ENCODE measurements around the gene ANXA8. TPM values are rescaled to one million over a fixed set of nuclear protein-coding genes. Genes with fewer than 3 reads are reported as not detected.
"Not testable (repeated sequence)": the region's sequence is repeated elsewhere in the genome, so short reads cannot be mapped to it uniquely, and the experiment has no call there.

ANXA8 gene
- polyA plus RNA-seq, 4 donors: 0.07 to 3.4 (median 0.45) TPM

DNA sequence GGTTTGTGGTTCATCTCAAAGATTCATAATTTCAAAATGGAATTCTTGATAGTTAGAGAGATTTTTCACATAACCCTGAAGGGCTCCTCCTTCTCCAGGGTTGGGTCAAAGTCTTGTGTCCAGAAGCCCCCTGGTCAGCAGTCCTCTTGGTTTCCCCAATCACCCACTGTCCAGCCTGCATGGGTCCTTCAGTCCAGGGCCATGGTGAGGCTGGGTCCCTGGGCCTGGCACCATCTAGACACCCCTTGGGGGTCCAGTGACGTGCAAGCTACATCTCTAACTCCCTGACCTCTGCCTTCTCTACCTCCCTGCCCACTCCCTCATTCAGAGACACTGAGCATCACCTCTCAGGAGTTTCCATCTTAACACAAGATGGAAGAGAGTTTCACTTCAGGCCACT is 26.1 kb downstream of the ANXA8 start:
- 69 to 91% (median 89%) methylated on average over 1 of the region's 1 CpG for WGBS, 3 donors
- peaks cover 0 to 3% of the 10 kb centered on the region in 2 donors for H3K9me3 ChIP-seq (ENCODE audit: control insufficient read depth in 2 of 2, insufficient read depth in 1 of 2, low read depth in 1 of 2, low read length in 1 of 2)
- no peak for DNase-seq
- no peaks in the 10 kb centered on the region for H3K36me3 ChIP-seq (ENCODE audit: control insufficient read depth in 3 of 3, insufficient read depth in 2 of 3, low read depth in 1 of 3, low read length in 3 of 3)
- no peaks in the 10 kb centered on the region for H3K27me3 ChIP-seq (ENCODE audit: control insufficient read depth in 3 of 3, insufficient read depth in 3 of 3, low read length in 3 of 3)
- no peak for FAIRE-seq
- H3K4me1 ChIP-seq (ENCODE audit: control insufficient read depth in 3 of 3, insufficient read depth in 2 of 3, low read depth in 1 of 3, low read length in 2 of 3): peaks cover 0 to 43% (median 0%) of the 10 kb centered on the region in 3 donors
- no peak overlapping the region for H3K4me3 ChIP-seq (ENCODE audit: low read depth in 1 of 3, low read length in 3 of 3)
- H3K27ac ChIP-seq (ENCODE audit: low read depth in 1 of 3, low read length in 2 of 3): peak overlapping the region in 1 of 3 donors; percentile 58

DNA sequence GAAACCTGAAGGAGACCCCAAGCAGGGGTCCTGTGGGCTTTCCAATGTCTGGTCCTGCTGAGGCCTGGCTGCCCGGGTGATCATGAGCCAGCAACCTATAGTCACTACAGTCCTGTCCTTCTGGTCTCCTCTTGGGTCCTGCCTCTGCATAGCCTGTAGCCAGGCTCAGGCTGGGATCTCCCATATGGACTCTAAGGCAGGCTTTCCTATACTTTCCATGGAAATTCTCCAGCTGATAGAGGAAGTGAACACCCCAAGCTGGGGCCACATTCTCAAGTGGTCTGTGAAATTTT is 26.4 kb downstream of the ANXA8 start:
- peaks cover 0 to 46% (median 0%) of the 10 kb centered on the region in 3 donors for H3K4me1 ChIP-seq (ENCODE audit: control insufficient read depth in 3 of 3, insufficient read depth in 2 of 3, low read depth in 1 of 3, low read length in 2 of 3)
- no peak overlapping the region for H3K4me3 ChIP-seq (ENCODE audit: low read depth in 1 of 3, low read length in 3 of 3)
- H3K27me3 ChIP-seq (ENCODE audit: control insufficient read depth in 3 of 3, insufficient read depth in 3 of 3, low read length in 3 of 3): no peaks in the 10 kb centered on the region
- DNase-seq (no peak), FAIRE-seq (no peak)
- H3K9me3 ChIP-seq (ENCODE audit: control insufficient read depth in 2 of 2, insufficient read depth in 1 of 2, low read depth in 1 of 2, low read length in 1 of 2): peaks cover 0 to 3% of the 10 kb centered on the region in 2 donors
- 86 to 100% (median 100%) methylated on average over 1 of the region's 1 CpG for WGBS, 3 donors
- peak overlapping the region in 1 of 3 donors; percentile 61 for H3K27ac ChIP-seq (ENCODE audit: low read depth in 1 of 3, low read length in 2 of 3)
- H3K36me3 ChIP-seq (ENCODE audit: control insufficient read depth in 3 of 3, insufficient read depth in 2 of 3, low read depth in 1 of 3, low read length in 3 of 3): no peaks in the 10 kb centered on the region

DNA sequence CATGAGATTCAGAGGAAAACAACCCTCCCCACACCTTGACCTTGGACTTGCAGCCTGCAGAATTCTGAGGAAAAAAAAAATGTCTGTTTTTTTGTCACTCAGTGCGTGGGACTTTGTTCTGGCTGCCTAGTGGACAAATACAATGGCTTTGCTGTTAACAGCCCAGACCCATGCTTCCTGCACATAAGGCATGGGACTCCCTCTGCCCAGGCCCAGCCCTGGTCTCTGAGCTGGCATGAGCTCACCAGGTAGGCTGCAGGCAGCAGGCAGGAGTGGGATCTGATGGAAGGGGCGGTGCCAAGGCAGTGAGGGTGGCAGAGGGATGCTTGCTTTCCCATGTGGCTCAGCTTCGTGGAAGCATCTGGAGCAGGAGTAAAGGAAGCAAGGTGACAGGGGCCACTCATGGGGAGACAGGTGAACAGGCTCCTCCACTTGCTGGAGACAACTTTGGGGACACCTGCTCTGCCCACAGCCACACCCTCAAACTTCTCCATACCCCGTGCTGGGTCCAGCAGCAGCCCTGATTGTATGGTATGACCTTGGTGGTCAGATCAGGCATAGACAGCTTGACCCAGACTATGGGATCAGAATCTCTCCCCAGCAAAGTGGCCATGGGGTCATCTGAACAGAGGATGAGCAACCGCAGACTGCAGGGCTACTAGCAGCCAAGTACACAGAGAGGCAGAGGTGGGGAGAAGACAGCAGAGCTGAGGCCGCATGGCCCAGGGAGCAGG is 27.0 kb downstream of the ANXA8 start:
- 53 to 70% (median 54%) methylated on average over 6 of the region's 6 CpGs for WGBS, 3 donors
- H3K27me3 ChIP-seq (ENCODE audit: control insufficient read depth in 3 of 3, insufficient read depth in 3 of 3, low read length in 3 of 3): no peaks in the 10 kb centered on the region
- DNase-seq: peak in 1 of 2 donors; percentile 61
- no peak for FAIRE-seq
- H3K4me3 ChIP-seq (ENCODE audit: low read depth in 1 of 3, low read length in 3 of 3): no peak overlapping the region
- H3K36me3 ChIP-seq (ENCODE audit: control insufficient read depth in 3 of 3, insufficient read depth in 2 of 3, low read depth in 1 of 3, low read length in 3 of 3): no peaks in the 10 kb centered on the region
- H3K9me3 ChIP-seq (ENCODE audit: control insufficient read depth in 2 of 2, insufficient read depth in 1 of 2, low read depth in 1 of 2, low read length in 1 of 2): peaks cover 0 to 3% of the 10 kb centered on the region in 2 donors
- peaks cover 0 to 51% (median 0%) of the 10 kb centered on the region in 3 donors for H3K4me1 ChIP-seq (ENCODE audit: control insufficient read depth in 3 of 3, insufficient read depth in 2 of 3, low read depth in 1 of 3, low read length in 2 of 3)
- H3K27ac ChIP-seq (ENCODE audit: low read depth in 1 of 3, low read length in 2 of 3): peak overlapping the region in 1 of 3 donors; percentile 61

- WGBS, 3 donors: 72 to 81% (median 79%) methylated on average over 8 of the region's 8 CpGs
- DNase-seq: peak; percentile 20 to 42
- H3K4me1 ChIP-seq (ENCODE audit: control insufficient read depth in 3 of 3, insufficient read depth in 2 of 3, low read depth in 1 of 3, low read length in 2 of 3): peaks cover 0 to 57% (median 0%) of the 10 kb centered on the region in 3 donors
- no peaks in the 10 kb centered on the region for H3K36me3 ChIP-seq (ENCODE audit: control insufficient read depth in 3 of 3, insufficient read depth in 2 of 3, low read depth in 1 of 3, low read length in 3 of 3)
- no peak overlapping the region for H3K4me3 ChIP-seq (ENCODE audit: low read depth in 1 of 3, low read length in 3 of 3)
- FAIRE-seq: no peak
- H3K9me3 ChIP-seq (ENCODE audit: control insufficient read depth in 2 of 2, insufficient read depth in 1 of 2, low read depth in 1 of 2, low read length in 1 of 2): peaks cover 0 to 3% of the 10 kb centered on the region in 2 donors
- H3K27me3 ChIP-seq (ENCODE audit: control insufficient read depth in 3 of 3, insufficient read depth in 3 of 3, low read length in 3 of 3): no peaks in the 10 kb centered on the region
- H3K27ac ChIP-seq (ENCODE audit: low read depth in 1 of 3, low read length in 2 of 3): peak overlapping the region in 1 of 3 donors; percentile 61
Observed at GRCh38 chr10:47456079-47456785, 27.7 kb downstream of the ANXA8 start.

DNA sequence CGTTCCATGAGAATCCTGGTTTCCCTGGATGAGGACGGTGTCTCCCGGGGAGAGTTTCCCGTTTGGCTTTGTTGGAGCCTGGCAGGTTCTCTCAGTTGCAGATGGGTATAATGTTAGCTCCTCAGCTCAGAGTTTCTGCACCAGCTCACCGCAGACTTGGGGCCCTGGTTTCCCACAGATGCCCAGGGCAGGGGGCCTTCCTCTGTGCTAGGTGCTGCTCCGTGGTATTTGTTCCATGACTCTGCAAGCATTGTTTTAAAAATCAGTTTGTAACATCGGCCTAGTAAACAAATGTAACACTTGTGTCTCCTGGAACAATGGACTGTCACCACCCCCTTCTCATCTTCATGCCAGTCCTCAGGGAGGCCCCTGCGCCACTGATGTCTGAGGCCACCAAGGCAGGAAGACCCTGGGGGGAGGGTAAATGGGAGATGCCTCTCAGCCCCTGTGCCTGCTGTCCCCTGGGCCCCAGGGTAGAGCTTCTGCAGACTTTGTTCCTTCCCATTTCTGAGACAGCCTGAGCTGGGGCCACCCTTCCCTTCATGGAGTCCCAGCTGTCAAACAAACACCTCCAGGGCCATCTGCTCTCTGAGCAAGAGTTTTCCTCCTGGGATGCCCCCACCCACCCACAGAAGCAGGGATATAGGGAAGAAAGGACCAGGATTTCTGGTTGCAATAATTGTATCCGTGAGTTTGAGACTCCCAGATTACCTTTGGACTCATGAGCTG is 28.4 kb downstream of the ANXA8 start:
- H3K4me3 ChIP-seq (ENCODE audit: low read depth in 1 of 3, low read length in 3 of 3); H3K36me3 ChIP-seq (ENCODE audit: control insufficient read depth in 3 of 3, insufficient read depth in 2 of 3, low read depth in 1 of 3, low read length in 3 of 3); H3K9me3 ChIP-seq (ENCODE audit: control insufficient read depth in 2 of 2, insufficient read depth in 1 of 2, low read depth in 1 of 2, low read length in 1 of 2); DNase-seq; FAIRE-seq; H3K27me3 ChIP-seq (ENCODE audit: control insufficient read depth in 3 of 3, insufficient read depth in 3 of 3, low read length in 3 of 3): not testable (repeated sequence)
- Histone ChIP-seq H3K27ac (ENCODE audit: low read depth in 1 of 3, low read length in 2 of 3) (peak overlapping the region in 1 of 3 donors; percentile 61), H3K4me1 (ENCODE audit: control insufficient read depth in 3 of 3, insufficient read depth in 2 of 3, low read depth in 1 of 3, low read length in 2 of 3) (peaks cover 0 to 64% (median 0%) of the 10 kb centered on the region in 3 donors)
- WGBS, 3 donors: 66 to 74% (median 66%) methylated on average over 9 of the region's 9 CpGs

DNA sequence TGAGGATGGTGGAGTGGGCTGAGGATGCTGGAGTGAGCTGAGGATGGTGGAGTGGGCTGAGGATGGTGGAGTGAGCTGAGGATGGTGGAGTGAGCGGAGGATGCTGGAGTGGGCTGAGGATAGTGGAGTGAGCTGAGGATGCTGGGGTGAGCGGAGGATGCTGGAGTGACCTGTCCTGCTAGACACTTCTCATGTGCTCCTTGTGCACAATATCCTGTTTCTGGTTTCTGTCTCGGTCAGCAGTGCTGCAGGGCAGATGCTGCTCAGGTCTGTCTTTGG is 29.2 kb downstream of the ANXA8 start:
- Histone ChIP-seq H3K9me3 (ENCODE audit: control insufficient read depth in 2 of 2, insufficient read depth in 1 of 2, low read depth in 1 of 2, low read length in 1 of 2) (peaks cover 0 to 3% of the 10 kb centered on the region in 2 donors), H3K36me3 (ENCODE audit: control insufficient read depth in 3 of 3, insufficient read depth in 2 of 3, low read depth in 1 of 3, low read length in 3 of 3) (no peaks in the 10 kb centered on the region), H3K4me3 (ENCODE audit: low read depth in 1 of 3, low read length in 3 of 3) (no peak overlapping the region), H3K27ac (ENCODE audit: low read depth in 1 of 3, low read length in 2 of 3) (no peak overlapping the region), H3K27me3 (ENCODE audit: control insufficient read depth in 3 of 3, insufficient read depth in 3 of 3, low read length in 3 of 3) (no peaks in the 10 kb centered on the region), H3K4me1 (ENCODE audit: control insufficient read depth in 3 of 3, insufficient read depth in 2 of 3, low read depth in 1 of 3, low read length in 2 of 3) (peaks cover 0 to 69% (median 0%) of the 10 kb centered on the region in 3 donors)
- FAIRE-seq (no peak), DNase-seq (no peak)
- 83 to 92% (median 88%) methylated on average over 3 of the region's 3 CpGs for WGBS, 3 donors

DNA sequence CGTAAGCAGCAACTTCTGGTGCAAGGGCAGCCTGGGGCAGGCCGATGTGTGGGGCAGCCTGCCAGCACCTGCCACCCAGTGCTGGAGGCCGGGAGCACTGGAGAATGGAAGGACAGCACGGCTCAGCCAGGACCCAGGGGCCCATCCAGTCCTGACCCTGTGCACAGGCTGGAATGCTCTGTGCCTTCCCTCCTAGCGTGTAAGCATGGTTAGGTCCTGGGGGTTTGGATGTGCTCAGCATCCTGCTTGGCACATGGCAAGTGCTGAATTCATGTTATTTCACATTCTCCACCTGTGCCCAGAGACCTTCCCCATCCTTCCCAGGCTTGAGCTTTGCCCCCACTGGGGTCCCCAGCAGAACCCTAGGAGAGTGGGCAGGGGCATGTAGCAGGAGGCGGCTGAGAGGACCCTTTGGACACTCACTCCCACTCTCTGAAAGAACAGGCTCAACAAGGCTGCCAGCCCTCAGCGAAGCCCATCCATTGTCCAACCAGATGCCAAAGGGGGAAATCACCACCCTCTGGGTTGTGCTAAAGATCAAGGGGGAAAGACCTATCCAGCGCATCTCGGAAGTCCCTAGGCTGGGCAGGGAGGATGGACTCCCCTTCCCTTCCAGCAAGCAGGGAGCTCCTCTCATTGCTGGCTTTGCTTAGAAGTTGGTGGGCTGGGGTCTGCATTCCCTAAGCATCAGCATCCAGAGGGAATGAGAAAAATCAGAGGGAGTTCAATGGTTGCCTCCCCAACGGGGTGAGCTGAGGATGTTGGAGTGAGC is 29.7 kb downstream of the ANXA8 start:
- DNase-seq: no peak
- Histone ChIP-seq H3K27ac (ENCODE audit: low read depth in 1 of 3, low read length in 2 of 3) (no peak overlapping the region), H3K27me3 (ENCODE audit: control insufficient read depth in 3 of 3, insufficient read depth in 3 of 3, low read length in 3 of 3) (no peaks in the 10 kb centered on the region), H3K9me3 (ENCODE audit: control insufficient read depth in 2 of 2, insufficient read depth in 1 of 2, low read depth in 1 of 2, low read length in 1 of 2) (peaks cover 0 to 3% of the 10 kb centered on the region in 2 donors), H3K4me1 (ENCODE audit: control insufficient read depth in 3 of 3, insufficient read depth in 2 of 3, low read depth in 1 of 3, low read length in 2 of 3) (peaks cover 0 to 69% (median 0%) of the 10 kb centered on the region in 3 donors), H3K4me3 (ENCODE audit: low read depth in 1 of 3, low read length in 3 of 3) (no peak overlapping the region), H3K36me3 (ENCODE audit: control insufficient read depth in 3 of 3, insufficient read depth in 2 of 3, low read depth in 1 of 3, low read length in 3 of 3) (no peaks in the 10 kb centered on the region)
- no peak for FAIRE-seq
- 73 to 84% (median 73%) methylated on average over 10 of the region's 10 CpGs for WGBS, 3 donors
